NCI-H2029 treated with DMSO at 0.1 percent for 48 hours (cell line): ENCODE results near the gene SNRPB2.
A peak's percentile ranks its signal among the peaks of the same experiment; 100 is the strongest.

ENCODE experiments used
- DNase-seq: peaks from one replicate; lab custom pipeline; 2025; lab: John Stamatoyannopoulos, UW

Gene SNRPB2

GRCh38 chr20:16729565-16730460, at the start of gene SNRPB2:
Gene SNRPB2, plus strand, starts transcription at chr20:16730026. Its CDS starts 1,677 bp downstream, at chr20:16731703.
- peak; percentile 92 for DNase-seq

GRCh38 chr20:16684416-16684815, 45.4 kb upstream of the SNRPB2 start:
- no peak for DNase-seq

GRCh38 chr20:16689906-16690305, 39.9 kb upstream of the SNRPB2 start:
- no peak for DNase-seq

GRCh38 chr20:16691381-16691780, 38.4 kb upstream of the SNRPB2 start:
- DNase-seq = no peak

- no peak for DNase-seq
These were observed 37.8 kb upstream of the SNRPB2 start for GRCh38 chr20:16692009-16692408.

- DNase-seq = peak; percentile 25
These were observed 37.4 kb upstream of the SNRPB2 start for GRCh38 chr20:16692442-16692841.

GRCh38 chr20:16693278-16693677, 36.5 kb upstream of the SNRPB2 start:
- DNase-seq = no peak

- DNase-seq = no peak
These were observed 35.7 kb upstream of the SNRPB2 start for GRCh38 chr20:16694161-16694560.

- DNase-seq = no peak
These were observed 34.2 kb upstream of the SNRPB2 start for GRCh38 chr20:16695628-16696027.

GRCh38 chr20:16699293-16699692, 30.5 kb upstream of the SNRPB2 start:
- DNase-seq = no peak

- no peak for DNase-seq
These were observed 28.5 kb upstream of the SNRPB2 start for GRCh38 chr20:16701296-16701695.

GRCh38 chr20:16703570-16703969, 26.3 kb upstream of the SNRPB2 start:
- no peak for DNase-seq

- DNase-seq = no peak
These were observed 22.2 kb upstream of the SNRPB2 start for GRCh38 chr20:16707674-16708073.

GRCh38 chr20:16708602-16709001, 21.2 kb upstream of the SNRPB2 start:
- peak; percentile 67 for DNase-seq

- no peak for DNase-seq
These were observed 20.8 kb upstream of the SNRPB2 start for GRCh38 chr20:16709017-16709416.

- DNase-seq = no peak
These were observed 19.0 kb upstream of the SNRPB2 start for GRCh38 chr20:16710781-16711180.

GRCh38 chr20:16711661-16712258, 18.1 kb upstream of the SNRPB2 start:
- DNase-seq = no peak

GRCh38 chr20:16712511-16712947, 17.3 kb upstream of the SNRPB2 start:
- DNase-seq = no peak

- no peak for DNase-seq
These were observed 16.8 kb upstream of the SNRPB2 start for GRCh38 chr20:16713066-16713465.

GRCh38 chr20:16714242-16714641, 15.6 kb upstream of the SNRPB2 start:
- no peak for DNase-seq

GRCh38 chr20:16714751-16715150, 15.1 kb upstream of the SNRPB2 start:
- no peak for DNase-seq

GRCh38 chr20:16719421-16719820, 10.4 kb upstream of the SNRPB2 start:
- DNase-seq = no peak

GRCh38 chr20:16729080-16729479, 746 bp upstream of the SNRPB2 start:
- no peak for DNase-seq
